Stimulated activated naive CD8-positive, alpha-beta T cell treated with anti-CD3 and anti-CD28 coated beads, Interleukin-15, Interleukin-2, amounts not matched to agents 100 U/mL and 50 U/mL, for 24 hours (primary cell): ENCODE data around the gene DCLK2.

Source experiments
- ATAC-seq: fragments of 150-1000 bp; cut with Tn5 transposase; one replicate; pipeline ENCODE4 v1.10.0; 2021
- DNase-seq: peaks from one replicate; pipeline ENCODE4 v3.0.0; 2021

DCLK2 gene

DNA sequence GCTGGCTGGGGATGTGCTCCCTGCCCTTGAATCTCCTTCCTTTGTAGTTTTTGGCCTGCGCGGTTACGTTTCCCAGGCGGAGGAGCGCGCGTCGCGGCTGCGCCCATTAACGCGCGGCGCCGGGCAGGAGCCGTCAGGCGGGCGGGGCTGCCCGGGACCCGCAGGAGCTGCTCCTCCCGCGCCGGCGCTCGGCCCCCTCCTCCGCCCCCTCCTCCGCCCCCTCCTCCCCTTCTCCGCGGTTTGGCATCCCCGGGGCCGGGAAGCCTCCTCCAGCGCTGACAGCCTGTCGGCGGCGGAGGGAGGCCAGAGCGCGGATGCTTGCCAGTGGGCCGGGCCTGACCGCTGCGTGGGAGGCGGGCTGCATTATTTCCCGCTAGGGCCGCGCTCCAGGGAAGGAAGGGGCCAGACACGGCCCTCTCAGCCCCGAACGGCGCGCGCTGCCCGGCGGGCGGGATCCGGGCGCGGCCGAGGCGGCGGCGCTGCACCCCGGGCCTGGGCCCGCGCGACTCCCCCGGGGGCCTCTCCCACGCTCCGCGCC lies at the start of gene DCLK2:
Gene DCLK2 (plus strand): TSS at position 405 of the 538 bp plus-strand sequence. CDS start 583 bp downstream, outside the sequence.
- peak; percentile 23 for DNase-seq
- ATAC-seq: peak; percentile 15

DNA sequence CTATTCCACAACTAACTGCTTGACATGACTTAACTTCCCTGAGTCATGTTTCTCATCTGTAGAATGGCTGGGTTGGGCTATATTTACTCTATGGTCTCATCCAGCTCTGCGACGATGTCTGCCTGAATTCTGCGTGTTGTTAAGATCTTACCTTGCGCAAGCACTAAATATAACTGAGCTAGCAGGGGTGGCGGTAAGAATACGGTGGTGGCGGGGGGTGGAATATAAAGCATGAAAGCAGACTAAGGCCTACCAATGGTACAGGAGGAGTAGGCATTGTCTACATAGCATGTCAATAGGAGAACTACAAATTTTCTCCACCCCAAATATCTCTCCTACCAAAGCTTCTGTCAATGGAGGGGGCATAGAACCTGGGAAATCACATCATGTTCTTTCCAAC lies 45.7 kb upstream of the DCLK2 start:
- ATAC-seq (no peak), DNase-seq (no peak)

- no peak for ATAC-seq
Observed at GRCh38 chr4:150033081-150033480, 45.2 kb upstream of the DCLK2 start.

DNA sequence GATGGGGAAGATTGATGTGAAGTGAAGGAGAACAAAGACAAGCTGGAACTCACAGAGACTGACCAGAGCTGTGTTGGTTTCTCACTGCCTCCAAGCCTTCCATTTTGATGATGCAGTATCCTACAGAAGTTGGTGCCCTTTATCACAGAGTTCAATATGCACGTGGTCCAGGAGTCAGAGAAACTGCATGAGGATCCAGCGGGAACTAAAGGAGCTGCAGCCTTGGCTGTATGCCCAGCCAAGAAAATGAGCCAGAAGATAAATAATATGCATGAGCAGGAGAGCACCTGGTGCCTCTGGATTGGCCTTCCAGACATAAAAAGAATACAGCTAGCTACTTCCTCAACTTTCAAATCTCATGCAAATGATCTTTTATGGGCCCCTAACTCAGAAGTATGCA lies 44.3 kb upstream of the DCLK2 start:
- ATAC-seq (no peak), DNase-seq (no peak)

More at GRCh38 chr4:150033081-150033480, 45.2 kb upstream of the DCLK2 start:
- DNase-seq: no peak

GRCh38 chr4:150037251-150037856 lies 40.9 kb upstream of the DCLK2 start:
- DNase-seq (no peak), ATAC-seq (no peak)

GRCh38 chr4:150038335-150039076 lies 39.7 kb upstream of the DCLK2 start:
- peak; percentile 36 for ATAC-seq
- DNase-seq: no peak

GRCh38 chr4:150039274-150040127 lies 38.7 kb upstream of the DCLK2 start:
- DNase-seq (no peak), ATAC-seq (no peak)

DNA sequence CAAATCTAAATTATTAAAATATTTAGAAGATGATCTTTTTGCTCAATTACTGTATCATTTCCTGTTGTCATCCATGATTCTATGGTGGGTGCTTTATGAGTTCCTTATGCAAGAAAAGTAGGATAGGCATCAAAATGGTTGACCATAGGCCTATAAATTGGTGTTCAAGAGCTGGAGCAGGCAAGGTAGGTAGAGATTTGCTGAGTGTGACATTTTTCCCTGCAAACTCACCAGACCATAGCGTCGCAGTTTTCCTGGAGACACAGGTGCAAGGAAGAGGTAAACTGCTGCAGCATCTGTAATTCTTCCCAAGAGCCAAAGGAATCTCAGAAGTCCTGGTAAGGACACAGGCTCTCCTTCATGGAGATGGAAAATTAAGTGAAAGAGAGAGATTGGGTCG lies 33.7 kb upstream of the DCLK2 start:
- DNase-seq (no peak), ATAC-seq (no peak)

DNA sequence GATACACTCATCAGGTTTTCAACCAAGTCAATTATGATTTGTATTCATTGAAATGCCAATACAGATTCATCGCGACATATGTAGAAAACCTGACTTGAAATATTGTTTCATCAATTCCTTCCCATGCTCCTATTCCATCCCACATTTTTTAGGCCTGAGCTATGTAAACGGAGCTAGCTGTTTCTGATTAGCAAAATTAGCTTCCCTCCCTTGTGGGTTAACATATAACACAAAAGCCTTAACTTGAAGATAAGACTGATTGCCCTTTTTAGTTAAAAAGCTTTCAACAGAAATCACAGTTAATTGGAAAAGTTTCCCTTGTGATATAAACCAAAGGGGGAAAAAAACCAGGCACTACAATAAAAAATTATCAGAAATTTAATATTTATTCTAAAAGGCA lies 32.8 kb upstream of the DCLK2 start:
- no peak for DNase-seq
- no peak for ATAC-seq

DNA sequence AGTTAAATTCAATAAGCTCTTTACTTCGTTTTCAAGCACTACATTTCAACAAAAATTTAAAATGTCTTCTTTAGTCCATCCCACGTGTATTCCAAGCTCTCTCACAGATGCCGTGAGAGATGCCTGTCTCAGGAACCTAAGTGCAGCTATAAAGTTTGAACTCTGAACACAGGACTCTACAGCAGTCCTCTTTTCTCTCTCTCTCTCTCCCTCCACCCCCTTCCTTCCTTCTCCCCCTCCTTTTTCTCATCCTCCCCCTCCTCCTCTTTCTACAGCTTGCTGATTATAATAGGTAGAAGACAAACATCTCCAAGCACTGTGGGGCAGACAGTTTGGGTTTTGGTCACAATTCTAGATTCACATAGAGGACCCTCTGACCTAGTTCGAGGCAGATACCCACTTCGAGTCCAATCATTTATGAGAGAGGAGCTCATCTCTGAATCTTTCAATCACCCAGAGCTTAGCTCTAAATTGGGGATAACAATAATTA lies 31.5 kb upstream of the DCLK2 start:
- no peak for DNase-seq
- no peak for ATAC-seq

DNA sequence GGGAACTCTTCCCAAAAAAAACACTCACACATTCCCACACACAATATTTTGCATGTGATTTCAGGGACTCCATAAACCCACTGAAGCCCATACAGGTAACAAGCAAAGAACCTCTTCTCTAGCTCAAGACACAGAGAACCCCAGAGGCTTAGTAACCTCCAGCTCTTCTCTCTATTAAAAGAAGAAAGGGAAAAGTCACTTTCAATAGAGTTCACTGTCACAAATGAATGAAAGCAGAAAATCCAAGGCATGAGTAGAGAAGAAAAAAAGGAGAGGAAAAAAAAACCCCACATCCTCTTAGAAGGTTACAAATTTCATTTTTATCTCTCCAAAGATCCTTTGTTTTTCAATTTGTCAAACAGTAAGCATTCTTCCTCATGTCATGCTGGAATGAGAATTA lies 30.7 kb upstream of the DCLK2 start:
- DNase-seq: no peak
- no peak for ATAC-seq

DNA sequence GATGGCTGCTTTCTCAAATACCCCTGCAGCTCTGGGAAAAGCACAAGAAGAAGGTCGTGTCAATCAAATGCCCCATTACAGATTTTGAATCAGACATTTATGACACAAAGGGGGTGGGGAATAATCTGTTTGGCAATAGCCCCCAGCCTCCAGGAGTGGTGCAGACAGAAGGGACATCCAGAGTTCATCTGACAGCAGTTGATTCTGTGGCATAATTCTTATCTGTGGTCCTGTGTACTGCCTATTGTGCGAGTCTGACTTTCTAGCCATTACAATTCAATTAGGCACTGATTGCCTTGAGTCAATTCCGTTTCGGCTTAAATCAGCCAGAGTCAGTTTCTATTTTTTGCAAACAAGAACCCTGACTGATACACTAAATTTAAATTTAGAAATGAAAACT lies 28.6 kb upstream of the DCLK2 start:
- DNase-seq (no peak), ATAC-seq (no peak)

- no peak for ATAC-seq
- DNase-seq: no peak
Observed at GRCh38 chr4:150050566-150050965, 27.7 kb upstream of the DCLK2 start.

GRCh38 chr4:150051111-150051510 lies 27.1 kb upstream of the DCLK2 start:
- DNase-seq: no peak

GRCh38 chr4:150055467-150055866 lies 22.8 kb upstream of the DCLK2 start:
- DNase-seq (no peak), ATAC-seq (no peak)

More at GRCh38 chr4:150051111-150051510, 27.1 kb upstream of the DCLK2 start:
- ATAC-seq: no peak

GRCh38 chr4:150056569-150056968 lies 21.7 kb upstream of the DCLK2 start:
- no peak for DNase-seq

GRCh38 chr4:150061086-150061776 lies 17.0 kb upstream of the DCLK2 start:
- no peak for DNase-seq
- ATAC-seq: no peak

More at GRCh38 chr4:150056569-150056968, 21.7 kb upstream of the DCLK2 start:
- no peak for ATAC-seq

DNA sequence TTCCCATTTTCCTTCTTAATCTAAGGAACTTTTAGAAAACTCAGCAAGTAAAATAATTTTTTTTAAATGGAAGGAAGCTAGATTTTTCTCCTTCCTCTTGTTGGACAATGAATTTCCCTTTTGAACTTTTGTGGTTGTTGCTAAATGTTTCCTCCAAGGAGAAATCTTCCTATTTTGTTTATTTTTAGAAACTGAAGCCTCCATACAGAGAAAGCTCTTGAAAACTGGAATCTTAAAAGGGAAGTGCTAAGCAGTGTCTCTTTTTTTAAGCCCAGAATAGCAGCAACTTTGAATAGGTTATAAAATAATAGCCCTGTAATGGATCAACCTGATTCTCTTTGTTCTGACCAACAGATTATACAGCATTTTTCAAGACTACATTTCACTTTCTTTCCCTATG lies 15.1 kb upstream of the DCLK2 start:
- DNase-seq: no peak
- no peak for ATAC-seq

DNA sequence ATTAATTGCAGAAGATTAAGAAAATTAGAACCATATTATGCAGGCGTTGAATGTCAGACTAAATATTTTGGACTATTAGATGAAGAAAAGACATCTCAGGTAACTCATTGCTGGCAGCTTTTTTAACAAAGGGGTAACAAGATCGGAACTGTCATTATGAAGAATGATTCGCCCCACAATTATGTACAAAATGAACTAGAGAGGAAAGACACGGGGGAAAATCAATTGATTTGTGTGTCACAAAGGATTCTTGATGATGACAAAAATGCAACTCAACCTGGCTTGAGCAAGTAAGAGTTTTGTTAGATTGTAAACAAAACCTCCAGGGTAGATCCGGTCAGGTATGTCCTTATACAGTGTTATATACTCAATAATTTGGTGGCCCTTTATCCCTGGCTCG lies 12.5 kb upstream of the DCLK2 start:
- ATAC-seq (no peak), DNase-seq (no peak)

- DNase-seq (no peak), ATAC-seq (no peak)
Observed at GRCh38 chr4:150067859-150068258, 10.4 kb upstream of the DCLK2 start.

DNA sequence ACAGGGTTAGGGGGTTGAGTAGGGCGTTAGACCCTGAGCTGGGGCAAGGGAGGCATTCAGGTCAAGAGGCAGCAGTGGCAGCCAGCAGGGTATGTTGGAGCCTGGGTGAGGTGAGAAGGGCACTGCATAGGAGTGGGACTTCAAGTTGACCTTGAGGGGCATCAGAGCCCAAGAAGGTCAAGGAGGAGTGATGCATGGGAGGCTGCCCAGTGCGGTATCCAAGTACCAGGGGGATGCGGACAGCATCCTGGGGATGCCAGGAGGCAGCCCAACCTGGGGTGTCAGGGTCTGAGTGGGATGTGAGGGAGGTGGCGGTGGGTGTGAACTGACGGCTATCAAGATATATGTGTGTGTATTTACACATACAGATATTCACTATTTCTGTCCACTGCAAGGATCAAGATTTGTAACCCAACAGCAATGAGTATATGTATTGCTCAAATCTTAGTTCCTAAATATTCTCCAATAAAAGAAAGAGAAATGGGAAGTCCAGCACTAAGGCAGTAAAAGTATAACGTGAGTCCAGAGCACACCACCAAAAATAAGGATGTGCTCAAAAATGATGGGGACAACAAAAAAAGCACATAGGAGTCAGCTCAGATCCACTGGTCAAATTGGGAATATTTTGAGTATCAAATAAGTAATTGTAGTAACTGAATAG lies 9.8 kb upstream of the DCLK2 start:
- ATAC-seq (no peak), DNase-seq (no peak)
